GM10248 (cell line): ENCODE measurements around the gene SRPK2.
"Not testable (repeated sequence)": the region's sequence is repeated elsewhere in the genome, so short reads cannot be mapped to it uniquely, and the experiment has no call there.

ENCODE experiments used
- CTCF ChIA-PET: fragments of 300-600 bp; sonication (Branson Sonifier 250); formaldehyde crosslinking; extraction: SDS; loops from one replicate; lab custom pipeline; 2021; ENCODE audit warnings: antibody characterized with exemption; lab: Yijun Ruan, JAX
- POLR2A ChIA-PET: fragments of 350-650 bp; sonication (Branson Sonifier 250); formaldehyde crosslinking; extraction: SDS; loops from one replicate; lab custom pipeline; 2020; ENCODE audit warnings: antibody characterized with exemption; lab: Yijun Ruan, JAX
- DNase-seq: peaks from one replicate; pipeline ENCODE4 v3.0.0; 2012; ENCODE audit errors: extremely low spot score
- CTCF ChIP-seq: IDR thresholded peaks from 2 replicates; pipeline ENCODE4 v1.5.1; 2012; ENCODE audit warnings: mild to moderate bottlenecking, low read depth; ENCODE audit errors: extremely low read depth, missing control alignments, control extremely low read depth

The SRPK2 gene

GRCh38 chr7:105413887-105414437, 25.2 kb upstream of the SRPK2 start:
- CTCF ChIA-PET: interaction anchor here (1.6 to 1.8 kb wide), 2 partner anchors 12 to 13 kb away, joined by 4 to 5 read pairs; no protein-coding TSS in a partner anchor
- no peak for TF ChIP-seq CTCF
- DNase-seq: no peak
- POLR2A ChIA-PET: no interaction called here

- CTCF ChIA-PET, POLR2A ChIA-PET, DNase-seq: not testable (repeated sequence)
Observed at GRCh38 chr7:105410774-105411173, 22.1 kb upstream of the SRPK2 start.

GRCh38 chr7:105409775-105410174, 21.1 kb upstream of the SRPK2 start:
- DNase-seq, POLR2A ChIA-PET: not testable (repeated sequence)
- CTCF ChIA-PET: interaction anchor here (0.9 to 1.4 kb wide), 3 partner anchors 11 to 337 kb away, joined by 3 to 5 read pairs (median 4); no protein-coding TSS in a partner anchor

- no peak for TF ChIP-seq CTCF
- ChIA-PET CTCF (interaction anchor here (0.9 to 1.4 kb wide), 3 partner anchors 10 to 337 kb away, joined by 3 to 5 read pairs (median 4); no protein-coding TSS in a partner anchor), POLR2A (no interaction called here)
- DNase-seq: no peak
Observed at GRCh38 chr7:105408791-105409410, 20.2 kb upstream of the SRPK2 start.

GRCh38 chr7:105403128-105403527, 14.4 kb upstream of the SRPK2 start:
- no peak for DNase-seq
- ChIA-PET POLR2A (no interaction called here), CTCF (interaction anchor here (1.0 to 3.1 kb wide), 3 partner anchors 9 to 187 kb away, joined by 3 to 8 read pairs (median 3); partner anchors contain the start of gene SRPK2)
- TF ChIP-seq CTCF: no peak

- no peak for TF ChIP-seq CTCF
- POLR2A ChIA-PET: no interaction called here
- DNase-seq: no peak
- CTCF ChIA-PET: interaction anchor here (1.1 to 3.1 kb wide), 2 partner anchors 8 to 15 kb away, joined by 3 to 8 read pairs; partner anchors contain the start of gene SRPK2
Observed at GRCh38 chr7:105402221-105403095, 13.7 kb upstream of the SRPK2 start.

GRCh38 chr7:105399043-105399725, 10.5 kb upstream of the SRPK2 start:
- ChIA-PET CTCF (interaction anchor here (0.9 to 2.1 kb wide), 7 partner anchors 10 to 418 kb away, joined by 3 to 7 read pairs (median 5); partner anchors contain the start of gene SRPK2), POLR2A (no interaction called here)
- TF ChIP-seq CTCF: peak; percentile 21
- DNase-seq: no peak
